Activated T-cell treated with anti-CD3 and anti-CD28 coated beads for 1 hour (primary cell): ENCODE data around the gene GPATCH2L.

Source experiments
- DNase-seq: peaks from one replicate; pipeline ENCODE4 v3.0.0-alpha.2; 2020; ENCODE audit warnings: low read depth

Gene GPATCH2L

DNA sequence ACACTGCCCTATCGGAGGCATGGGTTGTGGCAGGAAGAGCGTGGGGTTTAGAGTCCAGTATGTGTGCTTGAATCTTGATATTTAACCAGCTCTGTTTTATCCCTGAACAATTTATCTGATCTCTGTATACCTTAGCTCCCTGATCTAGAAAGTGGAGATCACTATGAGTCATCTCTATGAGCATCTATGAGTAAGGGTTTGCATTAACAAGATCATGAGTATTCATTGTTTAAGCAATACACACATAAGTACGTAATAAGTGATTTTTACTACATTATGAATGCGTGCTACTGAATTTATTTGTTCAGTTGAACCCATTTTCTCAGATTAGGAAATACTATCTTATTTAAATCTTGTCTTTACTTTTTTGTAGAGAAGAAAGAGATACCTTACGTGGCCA, 49.4 kb downstream of the GPATCH2L start:
- no peak for DNase-seq

DNA sequence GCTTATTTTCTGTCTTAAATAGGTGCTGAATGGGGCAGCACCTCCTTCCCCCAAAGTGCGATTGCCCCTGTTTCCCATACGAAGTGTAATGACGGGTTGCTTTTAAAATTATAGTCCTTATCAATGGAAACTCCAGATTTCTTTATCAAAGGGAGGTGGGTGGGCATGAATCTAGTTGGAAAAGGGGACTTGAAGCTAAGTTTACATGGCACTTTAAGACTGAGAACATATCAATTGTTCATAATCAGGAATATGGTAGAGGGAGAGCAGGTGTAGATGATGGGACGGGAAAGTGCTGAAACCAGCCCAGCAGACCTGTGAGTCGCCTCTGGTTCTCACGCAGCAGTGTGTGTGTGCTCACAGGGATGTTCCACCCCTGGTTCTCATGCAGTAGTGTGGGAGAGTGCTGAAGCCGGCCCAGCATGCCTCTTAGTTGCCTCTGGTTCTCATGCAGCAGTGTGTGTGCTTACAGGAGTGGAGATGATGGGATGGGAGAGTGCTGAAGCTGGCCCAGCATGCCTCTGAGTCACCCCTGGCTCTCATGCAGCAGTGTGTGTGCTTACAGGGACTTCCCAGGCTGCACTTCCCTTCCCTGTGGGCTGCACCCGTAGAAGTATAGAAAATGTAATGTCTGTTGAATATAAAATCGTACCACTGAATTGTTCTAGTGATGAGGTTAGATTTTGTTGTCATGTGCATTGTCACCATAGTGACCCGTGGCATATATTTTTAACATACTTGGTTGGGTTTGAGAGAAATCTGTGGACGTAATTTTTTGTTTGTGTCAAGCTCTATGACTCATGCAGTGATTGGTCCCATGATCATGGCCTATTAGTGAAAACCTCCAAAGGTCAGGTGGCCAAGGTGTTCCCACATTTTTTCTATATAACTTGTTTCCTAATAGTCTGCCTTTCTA, 51.6 kb downstream of the GPATCH2L start:
- no peak for DNase-seq

DNA sequence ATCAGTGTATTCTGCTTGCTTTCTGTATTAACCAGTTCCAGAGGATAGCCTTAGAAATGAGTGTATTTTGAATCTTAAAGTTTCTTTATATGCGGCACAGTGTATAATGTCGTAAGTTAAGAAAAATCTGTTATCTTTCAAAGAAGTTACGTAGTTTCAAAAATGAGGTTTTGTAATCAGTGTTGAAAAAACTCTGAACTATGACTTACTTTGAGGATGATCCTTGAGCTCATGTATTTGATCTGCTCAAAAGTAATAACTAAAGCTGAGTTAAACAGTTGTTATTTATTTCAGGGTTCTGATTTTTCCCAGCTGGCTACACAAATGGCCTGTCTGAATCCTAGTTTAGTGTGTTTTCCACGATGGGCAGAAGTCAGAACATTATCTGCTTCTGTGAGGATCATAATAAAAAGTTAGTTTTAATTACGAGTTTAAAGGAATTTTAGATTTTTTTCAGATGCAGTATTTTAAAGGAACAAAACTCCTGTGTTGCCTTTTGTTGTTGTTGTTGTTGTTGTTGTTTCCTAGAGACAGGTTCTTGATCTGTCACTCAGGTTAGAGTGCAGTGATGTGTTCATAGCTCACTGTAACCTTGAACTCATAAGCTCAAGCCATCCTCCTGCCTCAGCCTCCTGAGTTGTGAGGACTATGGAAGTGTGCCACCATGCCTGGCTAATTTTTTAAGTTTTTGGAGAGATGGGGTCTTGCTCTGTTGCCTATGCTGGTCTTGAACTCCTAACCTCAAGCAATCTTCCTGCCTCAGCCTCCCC, 52.9 kb downstream of the GPATCH2L start:
- no peak for DNase-seq

DNA sequence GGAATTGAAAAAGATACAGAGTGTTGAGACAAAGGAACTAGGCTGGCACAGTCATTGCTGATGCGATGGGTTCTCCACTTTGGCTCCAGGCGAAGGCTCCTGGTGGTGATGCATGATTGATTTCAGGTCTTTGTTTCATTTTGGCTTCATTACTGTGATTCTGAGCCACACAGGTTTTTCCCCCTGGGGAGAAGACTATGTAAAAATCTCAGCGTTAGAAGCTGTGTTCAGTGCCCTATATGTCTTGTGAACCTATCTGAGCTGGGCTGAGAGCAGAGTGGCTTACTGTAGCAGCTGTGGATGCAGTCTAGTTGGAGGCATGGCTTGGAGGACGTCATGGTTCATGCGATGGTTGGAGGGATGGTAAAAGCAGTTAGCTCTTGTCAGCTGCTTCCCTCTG, 54.0 kb downstream of the GPATCH2L start:
- no peak for DNase-seq

DNA sequence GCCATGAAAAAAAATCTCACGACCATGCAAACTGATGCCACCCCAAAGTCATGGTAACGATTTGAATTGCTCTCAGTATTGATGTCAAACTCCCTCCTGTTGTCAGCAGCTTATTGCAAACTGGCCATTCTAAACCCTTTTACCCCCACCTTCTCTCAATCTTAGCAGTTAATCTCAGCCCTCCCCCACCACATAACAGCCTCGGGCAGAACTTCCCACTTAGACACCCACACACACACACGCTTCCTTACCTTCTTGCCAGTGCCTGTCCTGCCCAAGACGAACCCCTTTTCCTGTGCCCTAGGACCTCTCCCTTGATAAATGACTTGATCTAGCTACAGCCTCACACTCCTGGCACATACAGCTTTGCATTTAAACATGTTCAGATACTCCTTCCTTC, 56.6 kb downstream of the GPATCH2L start:
- no peak for DNase-seq

DNA sequence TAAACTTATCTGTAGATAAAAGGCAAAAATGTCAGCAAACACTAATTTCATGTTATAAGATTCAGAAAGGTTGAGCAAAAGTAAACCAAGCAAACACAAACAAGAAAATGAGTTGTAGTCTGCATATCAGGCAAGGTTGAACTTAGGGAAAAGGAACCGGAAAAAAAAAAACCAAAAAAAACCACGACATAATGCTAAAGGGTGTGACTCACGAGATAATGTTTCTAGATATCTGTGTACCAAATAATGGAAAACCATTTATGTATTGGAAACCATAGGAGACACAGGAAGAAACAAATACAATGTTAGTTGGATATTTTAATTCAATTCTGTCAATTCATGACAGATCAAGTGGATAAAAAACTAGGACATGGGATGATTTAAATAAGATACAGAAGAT, 60.5 kb downstream of the GPATCH2L start:
- no peak for DNase-seq

DNA sequence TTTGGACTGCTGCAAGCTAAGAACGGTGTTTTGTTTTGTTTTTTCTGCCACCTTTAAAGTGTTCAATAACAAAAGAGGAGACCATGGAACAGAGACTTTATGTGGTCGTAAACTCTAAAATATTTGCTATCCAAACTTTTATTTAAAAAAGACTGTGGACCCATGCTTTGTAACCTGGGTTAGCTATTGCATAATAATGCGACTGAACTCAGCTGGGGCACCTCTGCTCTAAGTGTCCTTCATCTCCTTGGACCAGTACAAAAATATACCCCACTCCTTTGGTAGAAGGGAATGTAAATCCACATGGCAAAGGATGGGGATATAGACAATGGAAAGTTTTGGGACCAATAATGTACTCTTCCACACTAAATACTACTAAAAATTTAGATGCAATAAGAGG, 65.5 kb downstream of the GPATCH2L start:
- DNase-seq = no peak

DNA sequence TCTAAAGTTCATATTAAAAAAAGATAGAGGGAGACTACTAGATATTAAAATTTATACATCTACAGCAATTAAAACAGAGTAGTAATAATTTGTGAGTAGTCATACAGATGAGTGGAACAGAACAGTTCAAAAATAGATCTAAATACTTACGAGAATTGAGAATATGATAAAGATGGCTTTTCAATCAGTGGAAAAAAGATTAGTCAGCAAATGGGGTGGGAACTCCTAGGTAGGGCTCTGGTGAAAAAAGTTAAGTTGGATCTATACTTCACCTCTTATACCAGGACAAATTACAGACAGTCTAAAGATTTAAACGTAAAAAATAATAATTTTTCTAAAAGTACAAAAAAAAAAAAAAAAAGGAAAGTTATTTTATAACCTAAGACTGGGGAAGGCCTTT, 66.9 kb downstream of the GPATCH2L start:
- DNase-seq = no peak

DNA sequence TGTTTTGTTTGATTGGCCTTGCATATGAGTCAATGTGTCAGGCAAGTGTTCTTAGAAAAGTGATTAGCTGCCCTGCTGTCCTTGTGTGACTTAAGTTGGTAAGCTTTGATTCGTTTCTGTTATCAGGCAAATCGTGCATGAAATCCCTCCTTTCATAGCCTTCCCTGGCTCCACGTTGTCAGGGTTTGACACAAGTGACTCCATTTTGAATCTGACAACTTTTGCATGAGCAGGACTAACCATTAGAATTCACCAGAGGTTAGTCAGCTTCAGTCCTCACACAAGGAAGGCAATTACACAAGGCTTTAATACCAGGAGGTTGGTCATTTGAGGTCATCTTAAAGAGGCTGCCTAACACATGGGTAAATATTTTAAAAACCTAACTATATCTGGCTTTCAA, 68.2 kb downstream of the GPATCH2L start:
- no peak for DNase-seq

DNA sequence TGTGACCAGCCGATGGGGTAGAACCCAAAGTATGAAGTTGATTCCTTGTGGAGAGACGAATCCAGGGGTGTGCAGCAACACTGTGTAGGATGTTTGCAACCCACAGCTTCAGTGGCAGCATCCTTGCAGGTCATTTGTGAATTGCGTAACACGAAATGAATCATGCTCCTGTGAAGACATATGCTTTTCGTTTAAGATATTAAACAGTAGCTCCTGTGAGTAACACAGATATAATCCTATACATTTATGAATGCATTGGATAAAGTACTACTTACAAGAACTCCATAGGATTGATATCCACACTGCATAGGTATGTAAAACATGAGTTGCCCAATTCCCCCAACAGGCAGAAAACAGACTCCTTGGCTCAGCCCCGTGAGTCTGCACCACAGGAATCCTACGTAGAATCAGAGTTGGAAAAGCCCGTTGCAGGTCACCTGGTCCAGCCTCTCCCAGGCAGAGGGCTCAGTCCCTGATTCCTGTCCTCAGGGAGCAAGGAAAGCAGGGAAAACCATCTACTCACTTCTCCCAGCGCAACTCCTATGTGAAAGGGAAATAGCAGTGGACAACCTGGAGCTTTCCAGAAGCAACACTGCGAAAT, 75.8 kb downstream of the GPATCH2L start:
- no peak for DNase-seq

DNA sequence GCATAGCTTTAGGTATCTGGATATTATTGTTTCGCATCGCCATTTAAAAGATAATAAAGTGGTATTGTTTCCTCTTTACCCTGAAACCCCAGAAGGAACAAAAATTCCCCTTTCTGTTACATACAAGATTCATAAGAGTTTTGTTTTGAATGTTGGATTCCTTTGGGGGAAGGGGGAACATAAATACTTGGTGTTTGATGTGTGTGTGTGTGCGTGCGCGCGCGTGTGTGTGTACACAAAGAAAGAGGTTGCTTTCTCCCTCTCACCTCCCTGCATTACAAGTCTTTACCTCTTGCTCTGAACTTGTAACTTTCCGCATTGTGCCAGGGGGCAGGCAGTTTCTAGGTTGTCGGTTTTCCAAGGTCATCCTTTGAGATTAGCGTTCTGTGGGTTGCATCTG, 76.4 kb downstream of the GPATCH2L start:
- no peak for DNase-seq

DNA sequence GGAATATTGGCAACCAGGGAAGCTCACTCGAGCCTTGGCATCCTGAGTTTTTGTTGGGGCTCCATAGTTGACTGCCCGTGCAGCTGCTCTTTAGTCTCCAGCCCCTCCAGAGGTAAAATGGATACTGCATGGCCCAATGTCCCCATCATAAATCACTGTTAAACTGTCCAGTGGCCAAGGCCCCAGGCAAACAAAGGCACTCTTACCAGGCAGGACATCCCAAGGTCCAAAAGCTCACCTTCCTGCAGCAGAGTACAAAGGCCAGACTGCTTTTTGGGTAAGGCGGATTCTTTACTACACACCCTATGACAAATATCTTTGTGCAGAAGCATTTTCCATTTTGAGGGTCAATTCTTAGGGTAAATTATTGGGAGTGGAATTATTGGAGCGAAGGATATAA, 81.1 kb downstream of the GPATCH2L start:
- DNase-seq = no peak

DNA sequence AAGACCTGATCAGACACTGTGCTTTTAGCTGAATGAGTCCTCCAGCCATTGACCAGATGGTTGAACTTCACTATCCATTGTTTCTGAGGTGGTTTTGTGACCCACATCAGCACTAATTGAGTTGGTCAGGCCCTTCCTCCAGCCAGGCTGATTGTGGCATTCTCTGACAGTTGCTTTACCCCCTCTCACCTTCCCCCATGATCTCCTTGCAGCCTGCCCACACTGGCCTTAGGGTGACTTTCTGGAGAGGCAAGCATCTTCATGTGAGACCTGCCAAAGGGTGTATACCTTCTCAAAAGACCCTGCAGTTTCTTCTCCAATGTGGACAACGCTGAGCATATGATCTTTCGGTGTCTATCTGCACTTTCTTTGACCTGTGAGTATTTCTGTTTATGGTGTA, 83.9 kb downstream of the GPATCH2L start:
- no peak for DNase-seq

DNA sequence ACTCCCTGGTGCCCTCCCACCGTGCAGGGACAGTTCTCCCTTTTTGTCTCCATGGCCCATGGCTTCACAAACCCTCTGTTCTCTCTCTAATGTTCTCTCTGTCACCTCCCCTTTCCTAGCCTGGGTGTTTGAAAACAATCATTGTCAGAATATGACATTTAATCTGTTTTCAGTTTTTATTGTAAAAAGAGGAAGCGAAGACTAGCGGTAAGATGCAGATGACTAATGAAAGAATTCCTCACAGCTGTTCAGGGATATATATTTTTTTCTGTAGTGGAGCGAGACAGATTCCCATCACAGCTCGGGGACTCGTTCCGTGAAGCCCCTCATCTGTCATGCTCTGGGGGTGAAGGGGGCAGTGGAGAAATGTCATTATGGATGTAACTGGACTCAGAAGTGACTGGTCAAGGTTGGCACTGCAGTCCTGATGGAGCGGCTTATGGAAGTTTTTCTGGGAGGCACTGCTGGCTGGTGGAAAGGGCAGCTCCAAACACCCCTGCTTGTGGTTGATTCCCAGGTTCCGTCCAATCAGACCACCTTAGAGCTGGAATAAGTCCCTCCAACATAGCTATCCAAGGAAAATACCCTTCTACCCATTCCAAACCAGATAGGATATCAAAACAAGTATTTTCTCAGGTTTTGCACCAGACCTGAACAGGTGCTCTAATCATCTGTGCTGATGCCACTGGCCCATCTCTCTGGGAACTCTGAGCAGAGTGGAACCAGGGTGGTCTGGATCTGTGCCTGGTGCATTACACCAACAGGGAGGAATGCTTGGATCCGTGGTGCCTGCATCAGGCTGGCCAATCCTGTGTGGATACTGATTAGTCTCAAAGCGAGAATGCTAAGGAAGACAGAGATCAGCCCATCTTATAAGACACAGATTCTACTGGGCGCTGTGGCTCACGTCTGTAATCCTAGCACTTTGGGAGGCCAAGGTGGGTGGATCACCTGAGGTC, 84.7 kb downstream of the GPATCH2L start:
- DNase-seq = no peak

DNA sequence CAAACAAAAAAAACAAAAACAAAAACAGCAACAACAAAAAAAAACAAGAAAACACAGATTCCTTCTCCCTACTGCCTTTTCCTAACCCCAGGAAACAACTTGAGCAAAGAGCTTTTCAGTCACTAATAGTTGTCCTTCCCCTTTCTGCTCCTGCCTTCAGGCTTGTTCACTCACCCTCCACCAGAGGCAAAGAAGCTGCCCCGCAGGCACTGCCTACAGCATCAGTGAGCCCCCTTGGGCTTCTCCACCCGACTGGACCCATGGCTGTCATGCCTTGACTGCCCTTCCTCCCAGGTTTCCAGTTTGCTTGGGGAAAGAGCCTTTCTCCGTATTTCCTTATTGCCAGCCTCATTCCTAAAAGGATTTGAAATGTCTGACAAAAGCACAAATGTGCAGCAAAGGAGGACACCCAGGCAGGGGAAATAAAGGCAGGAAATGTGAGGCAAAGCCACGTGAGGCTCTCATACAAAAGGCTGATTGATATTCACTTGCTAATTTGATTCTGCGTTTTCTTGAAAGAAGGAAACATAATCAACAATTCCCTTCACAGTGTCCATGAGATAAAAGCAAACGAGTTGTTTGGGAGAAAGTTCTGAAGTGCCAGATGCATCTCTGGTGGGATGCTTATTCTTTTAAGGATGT, 85.7 kb downstream of the GPATCH2L start:
- no peak for DNase-seq

DNA sequence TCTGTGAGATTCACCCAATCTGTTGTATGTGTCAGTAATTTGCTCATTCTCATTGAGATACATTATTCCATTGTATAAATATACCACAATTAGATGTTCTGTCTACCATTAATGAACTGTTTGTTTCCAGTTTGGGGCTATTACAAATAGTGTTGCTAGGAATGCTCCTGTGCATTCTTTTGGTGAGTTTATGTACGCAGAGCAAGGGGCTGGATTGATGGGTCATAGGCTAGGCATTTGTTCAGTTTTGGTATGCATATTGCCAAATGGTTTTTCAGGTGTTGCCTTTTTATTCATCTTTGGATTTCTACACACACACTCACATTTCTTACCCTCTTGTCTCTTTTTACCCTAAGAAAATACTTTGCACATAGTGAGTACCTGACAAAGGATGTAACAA, 93.4 kb downstream of the GPATCH2L start:
- no peak for DNase-seq

DNA sequence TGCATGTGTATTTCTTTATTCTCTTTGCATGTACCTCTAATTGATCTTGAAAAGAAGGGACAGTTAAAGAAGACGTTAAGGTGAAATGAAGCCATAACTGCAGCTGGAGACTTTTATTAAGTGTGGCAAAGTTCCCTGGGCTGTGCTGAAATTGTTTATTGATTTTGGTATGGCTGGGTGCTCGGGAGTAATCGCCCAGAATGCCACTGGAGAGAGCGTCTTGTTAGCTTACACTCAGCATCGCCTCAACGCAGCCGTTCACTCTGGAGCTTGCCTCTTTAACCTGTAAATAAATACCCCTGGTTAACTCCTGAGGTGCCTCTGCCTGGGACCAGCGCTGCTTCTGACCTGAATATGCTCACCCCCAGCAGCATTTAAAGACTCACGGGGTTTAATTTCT, 98.6 kb downstream of the GPATCH2L start:
- no peak for DNase-seq

DNA sequence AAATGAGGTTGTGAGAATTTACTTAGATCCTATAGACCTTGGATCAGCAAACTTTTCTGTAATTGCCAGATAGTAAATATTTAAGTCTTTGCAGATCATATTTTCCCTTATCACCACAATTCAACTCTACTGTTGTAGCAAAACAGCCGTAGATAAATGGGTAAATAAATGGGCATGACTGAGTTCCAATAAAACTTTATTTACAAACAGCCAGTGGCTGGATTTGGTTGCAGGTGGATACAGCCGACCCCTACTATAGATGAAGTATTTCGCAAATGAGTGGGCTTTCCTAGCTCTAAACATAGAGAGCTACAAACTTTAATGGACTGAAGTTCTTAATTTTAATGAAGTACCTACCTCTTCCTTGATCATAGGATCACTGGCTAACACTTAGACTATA, 100.7 kb downstream of the GPATCH2L start:
- DNase-seq = no peak

DNA sequence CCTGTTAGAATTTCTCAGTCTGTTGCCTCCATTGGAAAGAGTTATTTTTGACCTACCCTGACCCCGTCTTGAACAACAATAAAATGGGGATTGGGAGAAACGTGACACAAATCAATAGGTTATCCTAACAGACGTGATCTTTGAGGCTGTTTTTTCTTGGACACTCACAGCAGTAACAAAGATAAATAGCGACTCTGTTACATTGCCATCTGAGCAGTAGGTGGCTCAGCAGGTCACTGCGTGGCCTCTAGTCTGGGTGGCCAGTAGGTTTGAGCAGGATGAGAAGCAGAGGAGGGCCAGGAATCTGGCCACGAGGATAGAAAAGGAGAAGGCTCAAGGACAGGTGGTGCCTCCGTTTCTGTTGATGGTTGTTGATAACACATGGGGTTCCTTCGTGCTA, 101.4 kb downstream of the GPATCH2L start:
- no peak for DNase-seq

DNA sequence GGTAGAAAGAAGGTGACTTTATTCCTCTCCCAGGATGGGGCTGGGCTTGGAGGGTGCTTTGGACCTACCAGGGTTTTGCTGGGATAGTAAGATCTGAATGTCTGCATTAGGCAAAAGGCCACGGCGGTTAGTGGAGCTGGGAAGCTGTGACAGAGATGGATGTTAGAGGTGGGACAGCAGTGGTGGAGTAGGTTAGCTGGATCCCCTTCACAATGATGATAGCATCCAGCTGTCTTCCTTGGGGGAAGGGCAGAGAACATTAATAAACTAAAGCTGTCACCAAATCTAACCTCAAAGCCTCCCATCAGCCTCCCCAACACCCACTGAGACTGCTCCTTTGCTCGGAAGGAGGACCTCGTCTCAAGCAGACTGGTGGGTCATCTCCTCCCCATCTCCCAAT, 104.8 kb downstream of the GPATCH2L start:
- DNase-seq = no peak

DNA sequence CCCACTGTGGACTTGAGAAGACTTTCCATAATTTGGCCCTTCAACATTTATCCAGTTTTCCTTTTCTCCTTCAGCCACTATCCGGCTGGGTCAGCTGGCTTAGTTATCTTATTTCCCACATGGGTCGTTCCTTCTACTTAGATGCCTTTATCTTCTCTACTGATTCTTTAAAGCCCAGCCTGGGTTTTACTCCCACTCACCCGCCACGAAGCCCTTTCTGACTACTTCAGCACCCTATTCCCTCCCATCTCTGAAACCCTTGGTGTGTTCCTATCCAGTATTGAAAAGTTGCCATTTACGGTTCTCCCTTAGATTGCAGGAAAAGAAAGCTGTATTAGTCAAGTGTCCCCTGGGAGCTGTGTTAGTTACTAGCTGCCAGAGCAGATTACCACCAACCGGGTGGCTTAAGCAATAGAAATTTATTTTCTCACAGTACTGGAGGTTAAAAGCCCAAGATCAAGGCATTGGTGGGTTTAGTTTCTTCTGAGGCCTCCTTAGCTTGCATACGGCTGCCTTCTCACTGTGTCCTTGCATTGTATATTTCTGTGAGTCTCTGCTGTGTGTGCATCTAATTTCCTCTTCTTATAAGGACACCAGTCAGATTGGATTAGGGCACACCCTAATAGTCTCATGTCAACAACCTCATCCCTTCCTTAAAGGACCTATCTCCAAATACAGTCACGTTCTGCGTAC, 105.5 kb downstream of the GPATCH2L start:
- no peak for DNase-seq
